ENCODE measurements around the gene PHF13. TPM values are rescaled to one million over a fixed set of nuclear protein-coding genes. Genes with fewer than 3 reads are reported as not detected.

The PHF13 gene
- total RNA-seq, 6 donors from 2014 or later = 8.4 to 23.0 (median 9.8) TPM

GRCh38 chr1:6585841-6586240, 27.7 kb upstream of the PHF13 start:
- no peak overlapping the region for H3K4me3 ChIP-seq
- no peaks in the 10 kb centered on the region for H3K27me3 ChIP-seq
- H3K9me3 ChIP-seq = no peaks in the 10 kb centered on the region
- DNase-seq (peak in 1 of 2 donors; percentile 33), ATAC-seq (ENCODE audit: low FRiP score in 2 of 2) (no peak)
- peaks cover 24 to 70% (median 39%) of the 10 kb centered on the region in 4 donors for H3K4me1 ChIP-seq
- TF ChIP-seq POLR2AphosphoS5 (IDR thresholded peaks at IDR 0.05) = no peak
- no peak for TF ChIP-seq EP300 (IDR thresholded peaks at IDR 0.05)
- no peak for TF ChIP-seq CTCF (IDR thresholded peaks at IDR 0.05)
- TF ChIP-seq POLR2A (IDR thresholded peaks at IDR 0.05) = no peak
- peaks cover 0 to 53% (median 31%) of the 10 kb centered on the region in 4 donors for H3K36me3 ChIP-seq
- H3K27ac ChIP-seq = peak overlapping the region in 1 of 4 donors; percentile 44
- WGBS, 2 donors = 89 to 92% methylated on average over 6 to 7 of the region's 7 CpGs

GRCh38 chr1:6586404-6586816, 27.1 kb upstream of the PHF13 start:
- H3K27ac ChIP-seq = peak overlapping the region in 1 of 4 donors; percentile 44
- no peak overlapping the region for H3K4me3 ChIP-seq
- DNase-seq (peak in 1 of 2 donors; percentile 62), ATAC-seq (ENCODE audit: low FRiP score in 2 of 2) (no peak)
- H3K9me3 ChIP-seq = no peaks in the 10 kb centered on the region
- peaks cover 19 to 66% (median 33%) of the 10 kb centered on the region in 4 donors for H3K4me1 ChIP-seq
- TF ChIP-seq POLR2AphosphoS5 (IDR thresholded peaks at IDR 0.05) = no peak
- TF ChIP-seq CTCF (IDR thresholded peaks at IDR 0.05) = no peak
- TF ChIP-seq EP300 (IDR thresholded peaks at IDR 0.05) = no peak
- no peak for TF ChIP-seq POLR2A (IDR thresholded peaks at IDR 0.05)
- peaks cover 0 to 58% (median 31%) of the 10 kb centered on the region in 4 donors for H3K36me3 ChIP-seq
- WGBS, 2 donors = 93 to 100% methylated on average over 4 to 11 of the region's 11 CpGs
- no peaks in the 10 kb centered on the region for H3K27me3 ChIP-seq

- 57 to 66% methylated on average over 6 to 13 of the region's 13 CpGs for WGBS, 2 donors
- H3K27ac ChIP-seq = peak overlapping the region in 3 of 4 donors; percentile 16 to 31 (median 29)
- peaks cover 8 to 60% (median 23%) of the 10 kb centered on the region in 4 donors for H3K4me1 ChIP-seq
- DNase-seq = peak; percentile 65
- H3K36me3 ChIP-seq = peaks cover 0 to 69% (median 39%) of the 10 kb centered on the region in 4 donors
- H3K4me3 ChIP-seq = no peak overlapping the region
- H3K27me3 ChIP-seq = no peaks in the 10 kb centered on the region
- TF ChIP-seq EP300 (IDR thresholded peaks at IDR 0.05) (no peak), POLR2AphosphoS5 (IDR thresholded peaks at IDR 0.05) (no peak), POLR2A (IDR thresholded peaks at IDR 0.05) (no peak), CTCF (IDR thresholded peaks at IDR 0.05) (no peak)
- ATAC-seq (ENCODE audit: low FRiP score in 2 of 2) = peak in 1 of 2 donors; percentile 31
- H3K9me3 ChIP-seq = no peaks in the 10 kb centered on the region
Measured at GRCh38 chr1:6587261-6588005, 26.1 kb upstream of the PHF13 start.

- H3K27me3 ChIP-seq = no peaks in the 10 kb centered on the region
- WGBS, 2 donors = 40 to 72% methylated on average over 3 to 19 of the region's 25 CpGs
- peaks cover 4 to 54% (median 20%) of the 10 kb centered on the region in 4 donors for H3K4me1 ChIP-seq
- H3K9me3 ChIP-seq = no peaks in the 10 kb centered on the region
- no peak overlapping the region for H3K4me3 ChIP-seq
- ATAC-seq (ENCODE audit: low FRiP score in 2 of 2) (peak in 1 of 2 donors; percentile 55), DNase-seq (peak; percentile 74 to 89)
- H3K36me3 ChIP-seq = peaks cover 1 to 77% (median 47%) of the 10 kb centered on the region in 4 donors
- peak in 1 of 4 donors; percentile 6 for TF ChIP-seq POLR2A (IDR thresholded peaks at IDR 0.05)
- no peak for TF ChIP-seq CTCF (IDR thresholded peaks at IDR 0.05)
- no peak for TF ChIP-seq EP300 (IDR thresholded peaks at IDR 0.05)
- no peak for TF ChIP-seq POLR2AphosphoS5 (IDR thresholded peaks at IDR 0.05)
- peak overlapping the region in 3 of 4 donors; percentile 16 to 43 (median 29) for H3K27ac ChIP-seq
Measured at GRCh38 chr1:6588128-6588892, 25.2 kb upstream of the PHF13 start.
